Transverse colon (tissue), 4 donors: ENCODE measurements around the gene CACNA1S. TPM values are rescaled to one million over a fixed set of nuclear protein-coding genes. Genes with fewer than 3 reads are reported as not detected.

Experiments used
- DNase-seq: peaks from one replicate; pipeline ENCODE4 v3.0.0-alpha.2; 2019
- H3K27ac ChIP-seq, 4 donors: fragments of 200-600 bp; sonication (generic); 2 replicates each; pipeline ENCODE4 v1.5.1; 2016 to 2018; ENCODE audit warnings: inconsistent platforms in 4 of 4
- H3K27me3 ChIP-seq: fragments of 200-600 bp; sonication (generic); 2 replicates; pipeline ENCODE4 v1.5.1; 2017; ENCODE audit warnings: inconsistent platforms
- H3K36me3 ChIP-seq, 4 donors: fragments of 200-600 bp; sonication (generic); 2 replicates each; pipeline ENCODE4 v1.5.1; 2017 to 2019; ENCODE audit warnings: inconsistent platforms in 4 of 4
- H3K4me1 ChIP-seq, 4 donors: fragments of 200-600 bp; sonication (generic); 2 replicates each; pipeline ENCODE4 v1.5.1; 2017 to 2020; ENCODE audit warnings: inconsistent platforms in 4 of 4
- H3K4me3 ChIP-seq, 4 donors: fragments of 200-600 bp; sonication (generic); 1 replicate in 1 of 4; 2 replicates in 3 of 4; pipeline versions ENCODE4 v1.5.1 to v1.6.1; 2017 to 2019; ENCODE audit warnings: inconsistent platforms in 4 of 4
- H3K9me3 ChIP-seq, 2 donors: fragments of 200-600 bp; sonication (generic); 2 replicates each; pipeline ENCODE4 v1.5.1; 2017 to 2019; ENCODE audit warnings: inconsistent platforms in 2 of 2
- EP300 ChIP-seq: sonication (generic); formaldehyde crosslinking; IDR thresholded peaks from one replicate; pipeline ENCODE4 v1.6.1; 2017; ENCODE audit warnings: antibody characterized with exemption, low read depth
- POLR2A ChIP-seq: fragments of 450-650 bp; IDR thresholded peaks from one replicate; pipeline ENCODE4 v1.6.1; 2016; ENCODE audit warnings: antibody characterized with exemption, mild to moderate bottlenecking, moderate library complexity
- POLR2AphosphoS5 ChIP-seq, 3 donors: sonication (generic); formaldehyde crosslinking; IDR thresholded peaks; one replicate each; pipeline ENCODE4 v1.6.1; 2016; ENCODE audit warnings: antibody characterized with exemption in 3 of 3
- WGBS, 2 donors: methylation state at CpG; one replicate each; pipeline ENCODE4 v1.1.5; 2018; ENCODE audit warnings: low coverage in 1 of 2; 5-methylcytosine and 5-hydroxymethylcytosine counted together
- in situ Hi-C, 4 donors: fragments of 200-750 bp; cut with MboI; loops; one replicate each; pipeline versions ENCODE4 v1.15.0 to v1.15.1; 2017; ENCODE audit warnings: low sequenced_read_pairs in 3 of 4, low pct_ligation_motif_present in 1 of 4, low pct_unique_long_range_greater_than_20kb in 1 of 4
- intact Hi-C: fragments of 100-400 bp; cut with DNase I; formaldehyde crosslinking; loops from one replicate; pipeline ENCODE4 v1.15.1; 2023; ENCODE audit warnings: low total_unique reads
- total RNA-seq, 4 donors: library from RNA; depleted of rRNA; stranded (reverse); fragments of >200 nt; gene quantifications; one replicate each; pipeline ENCODE4 v1.1.0, GENCODE V29; 2016
- TF ChIP-seq, protein P1 (sequence below), 5 experiments: fragments of 200-600 bp in 3 of 5; fragments of 450-650 bp in 2 of 5; sonication (generic) in 3 of 5; IDR thresholded peaks; 1 replicate in 2 of 5; 2 replicates in 3 of 5; pipeline ENCODE4 v1.5.1; 2016 to 2017; ENCODE audit warnings: antibody characterized with exemption in 5 of 5, inconsistent platforms in 3 of 5, mild to moderate bottlenecking in 2 of 5, moderate library complexity in 1 of 5

Gene CACNA1S
- total RNA-seq, 4 donors from 2014 or later = not detected

DNA sequence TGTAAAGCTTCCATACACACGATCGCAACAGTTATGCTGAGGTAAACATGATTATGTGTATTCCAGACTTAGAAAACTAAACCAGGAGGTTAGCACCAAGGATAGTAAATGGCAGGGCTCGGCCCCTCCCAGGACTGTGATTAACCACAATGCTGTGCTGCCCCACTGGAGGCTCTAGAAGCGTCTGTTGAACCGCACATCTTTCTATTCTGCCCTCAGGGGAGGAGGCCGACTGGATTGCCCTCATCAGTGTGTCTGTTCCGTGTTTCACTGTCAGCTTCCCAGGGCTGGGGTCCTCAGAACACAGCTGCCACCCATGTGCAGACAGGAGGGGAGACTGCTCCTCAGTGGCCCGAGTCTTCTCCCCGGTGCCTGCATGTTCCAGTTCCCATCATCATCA is 27.5 kb upstream of the CACNA1S start:
- intact Hi-C loops = no loop called here

GRCh38 chr1:201139306-201139705 is 27.1 kb upstream of the CACNA1S start:
- DNase-seq = no peak
- TF ChIP-seq POLR2A (no peak), EP300 (no peak), POLR2AphosphoS5 (IDR thresholded peaks at IDR 0.05) (no peak)
- TF ChIP-seq, protein P1, sequence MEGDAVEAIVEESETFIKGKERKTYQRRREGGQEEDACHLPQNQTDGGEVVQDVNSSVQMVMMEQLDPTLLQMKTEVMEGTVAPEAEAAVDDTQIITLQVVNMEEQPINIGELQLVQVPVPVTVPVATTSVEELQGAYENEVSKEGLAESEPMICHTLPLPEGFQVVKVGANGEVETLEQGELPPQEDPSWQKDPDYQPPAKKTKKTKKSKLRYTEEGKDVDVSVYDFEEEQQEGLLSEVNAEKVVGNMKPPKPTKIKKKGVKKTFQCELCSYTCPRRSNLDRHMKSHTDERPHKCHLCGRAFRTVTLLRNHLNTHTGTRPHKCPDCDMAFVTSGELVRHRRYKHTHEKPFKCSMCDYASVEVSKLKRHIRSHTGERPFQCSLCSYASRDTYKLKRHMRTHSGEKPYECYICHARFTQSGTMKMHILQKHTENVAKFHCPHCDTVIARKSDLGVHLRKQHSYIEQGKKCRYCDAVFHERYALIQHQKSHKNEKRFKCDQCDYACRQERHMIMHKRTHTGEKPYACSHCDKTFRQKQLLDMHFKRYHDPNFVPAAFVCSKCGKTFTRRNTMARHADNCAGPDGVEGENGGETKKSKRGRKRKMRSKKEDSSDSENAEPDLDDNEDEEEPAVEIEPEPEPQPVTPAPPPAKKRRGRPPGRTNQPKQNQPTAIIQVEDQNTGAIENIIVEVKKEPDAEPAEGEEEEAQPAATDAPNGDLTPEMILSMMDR (IDR thresholded peaks at IDR 0.05) = no peak
- Histone ChIP-seq H3K27me3 (no peaks in the 10 kb centered on the region), H3K4me3 (no peak overlapping the region), H3K36me3 (no peaks in the 10 kb centered on the region), H3K9me3 (no peaks in the 10 kb centered on the region), H3K27ac (no peak overlapping the region), H3K4me1 (peaks cover 5 to 14% (median 10%) of the 10 kb centered on the region in 4 donors)
- 88 to 100% methylated on average over 2 to 5 of the region's 5 CpGs for WGBS, 2 donors
- intact Hi-C loops = no loop called here
- in situ Hi-C loops = no loop called here

More for the DNA sequence above, 27.5 kb upstream of the CACNA1S start:
- Histone ChIP-seq H3K27ac (no peak overlapping the region), H3K9me3 (no peaks in the 10 kb centered on the region), H3K4me1 (peaks cover 5 to 14% (median 10%) of the 10 kb centered on the region in 4 donors), H3K4me3 (no peak overlapping the region), H3K36me3 (no peaks in the 10 kb centered on the region), H3K27me3 (no peaks in the 10 kb centered on the region)
- TF ChIP-seq EP300 (no peak), POLR2A (no peak), POLR2AphosphoS5 (IDR thresholded peaks at IDR 0.05) (no peak)
- TF ChIP-seq, protein P1 (IDR thresholded peaks at IDR 0.05) = no peak
- no peak for DNase-seq
- in situ Hi-C loops = loop anchor here in 1 of 4 donors (10.0 kb wide), 1 partner anchor 85 kb away; no protein-coding TSS in a partner anchor
- 90 to 95% methylated on average over 2 to 9 of the region's 9 CpGs for WGBS, 2 donors

- intact Hi-C loops = no loop called here
- H3K27me3 ChIP-seq = no peaks in the 10 kb centered on the region
- peak overlapping the region; percentile 41 to 65 (median 54) for H3K27ac ChIP-seq
- H3K9me3 ChIP-seq = no peaks in the 10 kb centered on the region
- in situ Hi-C loops = no loop called here
- WGBS, 2 donors = 80% methylated on average over 2 to 6 of the region's 6 CpGs
- no peak for DNase-seq
- no peak for TF ChIP-seq POLR2A
- no peak for TF ChIP-seq EP300
- TF ChIP-seq, protein P1 (IDR thresholded peaks at IDR 0.05) = no peak
- TF ChIP-seq POLR2AphosphoS5 (IDR thresholded peaks at IDR 0.05) = no peak
- H3K4me3 ChIP-seq = no peak overlapping the region
- no peaks in the 10 kb centered on the region for H3K36me3 ChIP-seq
- H3K4me1 ChIP-seq = peaks cover 5 to 14% (median 10%) of the 10 kb centered on the region in 4 donors
Observed at GRCh38 chr1:201138311-201138840, 26.1 kb upstream of the CACNA1S start.

DNA sequence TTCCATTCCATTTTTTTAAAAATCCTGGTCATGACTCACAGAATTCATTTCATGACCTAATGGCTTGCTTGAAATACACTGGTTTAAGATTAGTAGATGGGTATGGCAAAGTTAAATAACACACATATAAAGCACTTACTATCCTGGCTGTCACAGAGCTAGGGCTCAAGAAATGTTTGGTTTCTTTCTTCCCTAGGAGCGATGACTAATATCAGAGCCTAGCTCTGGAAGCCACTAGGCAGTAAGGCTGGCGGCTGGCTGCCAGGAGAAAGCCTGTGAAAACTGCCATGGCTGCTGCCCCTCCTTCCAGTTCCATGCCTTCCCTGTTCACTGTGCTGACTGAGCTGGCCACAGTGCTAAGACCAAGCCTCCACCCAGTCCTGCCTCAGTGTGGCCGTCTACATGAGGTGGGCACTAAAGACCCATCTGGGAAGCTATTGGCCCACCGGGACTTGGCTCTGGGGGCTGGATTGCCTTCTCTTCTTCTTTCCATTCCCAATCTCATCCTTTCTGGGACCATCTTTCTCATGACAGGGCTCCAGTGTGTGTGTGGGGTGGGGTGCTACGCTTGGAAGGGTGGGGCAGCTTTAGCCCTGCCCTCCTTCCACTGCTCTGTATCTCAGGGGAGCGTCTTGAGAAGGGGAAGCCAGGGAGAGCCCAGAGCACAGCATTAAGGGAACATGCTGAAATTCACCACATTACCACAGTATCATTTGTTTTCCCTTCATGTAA is 25.5 kb upstream of the CACNA1S start:
- H3K4me3 ChIP-seq = no peak overlapping the region
- DNase-seq = peak; percentile 47
- in situ Hi-C loops = no loop called here
- peaks cover 5 to 14% (median 10%) of the 10 kb centered on the region in 4 donors for H3K4me1 ChIP-seq
- H3K36me3 ChIP-seq = no peaks in the 10 kb centered on the region
- 50 to 74% methylated on average over 4 to 6 of the region's 6 CpGs for whole genome bisulfite sequencing, 2 donors
- no peaks in the 10 kb centered on the region for H3K9me3 ChIP-seq
- intact Hi-C loops = no loop called here
- peak overlapping the region; percentile 41 to 65 (median 54) for H3K27ac ChIP-seq
- no peaks in the 10 kb centered on the region for H3K27me3 ChIP-seq
- TF ChIP-seq, protein P1 (IDR thresholded peaks at IDR 0.05) = no peak
- no peak for TF ChIP-seq EP300
- TF ChIP-seq POLR2A = no peak
- TF ChIP-seq POLR2AphosphoS5 (IDR thresholded peaks at IDR 0.05) = no peak
